SU-DHL-6 (cell line): Measurements from ENCODE around the gene RO60.
A peak's percentile ranks its signal among the peaks of the same experiment; 100 is the strongest.
"Not testable (repeated sequence)": the region's sequence is repeated elsewhere in the genome, so short reads cannot be mapped to it uniquely, and the experiment has no call there.

Source experiments
- H2AFZ ChIP-seq: fragments of 200-600 bp; sonication (generic); 2 replicates; pipeline ENCODE4 v1.6.1; 2014; ENCODE audit warnings: low read depth, mild to moderate bottlenecking, moderate library complexity, mixed read lengths, antibody characterized with exemption, low read length; ENCODE audit not compliant: severe bottlenecking
- H3F3A ChIP-seq: fragments of 200-600 bp; shearing (Covaris generic); 2 replicates; pipeline ENCODE4 v1.6.0; 2016; ENCODE audit warnings: antibody characterized with exemption, mild to moderate bottlenecking; ENCODE audit not compliant: insufficient read depth
- H3K27ac ChIP-seq: fragments of 200-600 bp; sonication (generic); 2 replicates; pipeline ENCODE4 v1.5.1; 2016; ENCODE audit warnings: low read depth, mild to moderate bottlenecking, low read length, moderate library complexity, mixed read lengths
- H3K27me3 ChIP-seq: fragments of 200-600 bp; sonication (generic), shearing (Covaris generic); 2 replicates; pipeline ENCODE4 v1.6.0; 2014; ENCODE audit warnings: mild to moderate bottlenecking, low read length
- H3K36me3 ChIP-seq: fragments of 200-600 bp; sonication (generic); 2 replicates; pipeline ENCODE4 v1.6.1; 2014; ENCODE audit warnings: mild to moderate bottlenecking, low read length, mixed read lengths
- H3K4me2 ChIP-seq: fragments of 300-600, 200-600 bp; shearing (Covaris generic), sonication (generic); 2 replicates; pipeline ENCODE4 v1.6.0; 2014; ENCODE audit warnings: low read length, low read depth, mild to moderate bottlenecking; ENCODE audit not compliant: poor library complexity, severe bottlenecking
- H3K4me3 ChIP-seq: fragments of 200-600 bp; sonication (generic); 2 replicates; pipeline ENCODE4 v1.5.1; 2014; ENCODE audit warnings: antibody characterized with exemption, low read length, mild to moderate bottlenecking, mixed read lengths; ENCODE audit not compliant: insufficient read depth, poor library complexity, severe bottlenecking
- H3K79me2 ChIP-seq: fragments of 200-600 bp; sonication (generic); 2 replicates; pipeline ENCODE4 v1.6.1; 2014; ENCODE audit warnings: mild to moderate bottlenecking, low read length, moderate library complexity; ENCODE audit not compliant: insufficient read depth
- H3K9ac ChIP-seq: fragments of 200-600 bp; sonication (generic); 2 replicates; pipeline ENCODE4 v1.7.0; 2014; ENCODE audit warnings: mild to moderate bottlenecking, low read length
- H3K9me2 ChIP-seq: fragments of 200-600 bp; sonication (generic); replicated peaks from 2 replicates; pipeline ENCODE4 v1.6.1; 2014; ENCODE audit warnings: low read length; ENCODE audit not compliant: insufficient read depth
- H3K9me3 ChIP-seq: fragments of 200-600 bp; sonication (generic); 2 replicates; pipeline ENCODE4 v1.6.1; 2014; ENCODE audit warnings: low read length, mixed read lengths; ENCODE audit not compliant: insufficient read depth
- H4K20me1 ChIP-seq: fragments of 200-600 bp; sonication (generic); 2 replicates; pipeline ENCODE4 v1.6.1; 2014; ENCODE audit warnings: low read depth, mild to moderate bottlenecking, antibody characterized with exemption, low read length, moderate library complexity, mixed read lengths
- CTCF ChIP-seq: fragments of 200-600 bp; sonication (generic); IDR thresholded peaks from one replicate; pipeline ENCODE4 v1.5.1; 2017; ENCODE audit warnings: antibody characterized with exemption, mild to moderate bottlenecking, low read length, moderate library complexity; ENCODE audit not compliant: insufficient read depth, poor library complexity, severe bottlenecking
- EZH2phosphoT487 ChIP-seq: fragments of 200-600 bp; sonication (generic), shearing (Covaris generic); conservative IDR thresholded peaks from 2 replicates; pipeline ENCODE4 v1.6.1; 2018; ENCODE audit warnings: mild to moderate bottlenecking, antibody characterized with exemption, low read length, moderate library complexity, mixed read lengths

Gene RO60

GRCh38 chr1:193031431-193031830 lies 28.0 kb upstream of the RO60 start:
- Histone ChIP-seq H3K4me3 (no peak overlapping the region), H2AFZ (no peak overlapping the region), H4K20me1 (peaks cover 10% of the 10 kb centered on the region; the same call in 1 of the 2 replicates), H3K4me2 (no peak overlapping the region), H3K79me2 (peaks cover 57% of the 10 kb centered on the region), H3K9me3 (no peaks in the 10 kb centered on the region), H3K9me2 (no peaks in the 10 kb centered on the region), H3K27ac (no peak overlapping the region), H3F3A (peaks cover 14% of the 10 kb centered on the region; the same call in 1 of the 2 replicates), H3K36me3 (peaks cover 45% of the 10 kb centered on the region), H3K9ac (no peak overlapping the region), H3K27me3 (no peaks in the 10 kb centered on the region)
- TF ChIP-seq EZH2phosphoT487 (no peak), CTCF (peak; percentile 36)

- not testable (repeated sequence) for H3K27ac ChIP-seq, H3K4me2 ChIP-seq, H3K9ac ChIP-seq, H3K9me2 ChIP-seq, H2AFZ ChIP-seq, H3K27me3 ChIP-seq, H3K4me3 ChIP-seq, H3K9me3 ChIP-seq
- Histone ChIP-seq H3F3A (peaks cover 14% of the 10 kb centered on the region; the same call in 1 of the 2 replicates), H4K20me1 (peaks cover 19% of the 10 kb centered on the region), H3K79me2 (peaks cover 71% of the 10 kb centered on the region), H3K36me3 (peaks cover 37% of the 10 kb centered on the region)
Measured at GRCh38 chr1:193032643-193033427, 26.6 kb upstream of the RO60 start.

- H3K9ac ChIP-seq = no peak overlapping the region
- no peaks in the 10 kb centered on the region for H3K9me2 ChIP-seq
- H3K79me2 ChIP-seq = peaks cover 79% of the 10 kb centered on the region
- peaks cover 14% of the 10 kb centered on the region; the same call in 1 of the 2 replicates for H3F3A ChIP-seq
- H3K4me2 ChIP-seq = no peak overlapping the region
- TF ChIP-seq EZH2phosphoT487 (no peak), CTCF (no peak)
- no peak overlapping the region for H3K27ac ChIP-seq
- H3K9me3 ChIP-seq = no peaks in the 10 kb centered on the region
- no peak overlapping the region for H3K4me3 ChIP-seq
- peaks cover 19% of the 10 kb centered on the region for H4K20me1 ChIP-seq
- no peaks in the 10 kb centered on the region for H3K27me3 ChIP-seq
- peaks cover 31% of the 10 kb centered on the region for H3K36me3 ChIP-seq
- no peak overlapping the region for H2AFZ ChIP-seq
Measured at GRCh38 chr1:193033610-193034009, 25.8 kb upstream of the RO60 start.

GRCh38 chr1:193036337-193037047 lies 22.9 kb upstream of the RO60 start:
- peaks cover 14% of the 10 kb centered on the region for H4K20me1 ChIP-seq
- peaks cover 28% of the 10 kb centered on the region for H3K36me3 ChIP-seq
- no peaks in the 10 kb centered on the region for H3K27me3 ChIP-seq
- H3K27ac ChIP-seq = no peak overlapping the region
- H3K79me2 ChIP-seq = peaks cover 87% of the 10 kb centered on the region
- H3K9ac ChIP-seq = no peak overlapping the region
- no peaks in the 10 kb centered on the region for H3K9me2 ChIP-seq
- H3K9me3 ChIP-seq = no peaks in the 10 kb centered on the region
- H3K4me2 ChIP-seq = no peak overlapping the region
- TF ChIP-seq EZH2phosphoT487 = no peak
- TF ChIP-seq CTCF = no peak
- 0 out of 2 replicates have a peak, but pooled peaks cover 10% of the 10 kb centered on the region for H3F3A ChIP-seq
- no peak overlapping the region for H2AFZ ChIP-seq
- no peak overlapping the region for H3K4me3 ChIP-seq
